ENCODE results near the gene CABS1. TPM values are rescaled to one million over a fixed set of nuclear protein-coding genes. Genes with fewer than 3 reads are reported as not detected.

The CABS1 gene
- total RNA-seq, 1 donor from 2014 or later = not detected

- intact Hi-C loops (cut with DNase I) = no loop called here
- Histone ChIP-seq H3K4me3 (no peak overlapping the region), H3K9me3 (no peaks in the 10 kb centered on the region), H3K27ac (no peak overlapping the region), H3K36me3 (no peaks in the 10 kb centered on the region), H3K27me3 (no peaks in the 10 kb centered on the region), H3K4me1 (no peaks in the 10 kb centered on the region)
- no peak for DNase-seq (ENCODE audit: extremely low spot score in 2 of 2)
- no peak for TF ChIP-seq CTCF (IDR thresholded peaks at IDR 0.05)
- no peak for TF ChIP-seq POLR2A (IDR thresholded peaks at IDR 0.05)
- no peak for TF ChIP-seq POLR2AphosphoS5 (IDR thresholded peaks at IDR 0.05; ENCODE audit: insufficient read depth in 1 of 2, low read depth in 1 of 2)
Observed at GRCh38 chr4:70367813-70368212, 33.0 kb downstream of the CABS1 start.

GRCh38 chr4:70371987-70372386, 37.2 kb downstream of the CABS1 start:
- Histone ChIP-seq H3K27me3 (no peaks in the 10 kb centered on the region), H3K4me1 (no peaks in the 10 kb centered on the region), H3K4me3 (no peak overlapping the region), H3K36me3 (no peaks in the 10 kb centered on the region), H3K27ac (no peak overlapping the region), H3K9me3 (no peaks in the 10 kb centered on the region)
- DNase-seq (ENCODE audit: extremely low spot score in 2 of 2) = no peak
- TF ChIP-seq POLR2A (IDR thresholded peaks at IDR 0.05) = no peak
- TF ChIP-seq POLR2AphosphoS5 (IDR thresholded peaks at IDR 0.05; ENCODE audit: insufficient read depth in 1 of 2, low read depth in 1 of 2) = no peak
- intact Hi-C loops (cut with DNase I) = no loop called here

- Histone ChIP-seq H3K9me3 (no peaks in the 10 kb centered on the region), H3K4me1 (no peaks in the 10 kb centered on the region), H3K36me3 (no peaks in the 10 kb centered on the region), H3K27me3 (no peaks in the 10 kb centered on the region), H3K27ac (no peak overlapping the region), H3K4me3 (no peak overlapping the region)
- intact Hi-C loops (cut with DNase I) = no loop called here
- no peak for DNase-seq (ENCODE audit: extremely low spot score in 2 of 2)
- TF ChIP-seq CTCF (IDR thresholded peaks at IDR 0.05) = no peak
- no peak for TF ChIP-seq POLR2AphosphoS5 (IDR thresholded peaks at IDR 0.05; ENCODE audit: insufficient read depth in 1 of 2, low read depth in 1 of 2)
- no peak for TF ChIP-seq POLR2A (IDR thresholded peaks at IDR 0.05)
Observed at GRCh38 chr4:70372760-70373159, 38.0 kb downstream of the CABS1 start.

GRCh38 chr4:70380578-70380977, 45.8 kb downstream of the CABS1 start:
- intact Hi-C loops (cut with DNase I) = no loop called here
- Histone ChIP-seq H3K27me3 (no peaks in the 10 kb centered on the region), H3K4me3 (no peak overlapping the region), H3K9me3 (no peaks in the 10 kb centered on the region), H3K36me3 (no peaks in the 10 kb centered on the region), H3K27ac (no peak overlapping the region), H3K4me1 (no peaks in the 10 kb centered on the region)
- TF ChIP-seq POLR2AphosphoS5 (IDR thresholded peaks at IDR 0.05; ENCODE audit: insufficient read depth in 1 of 2, low read depth in 1 of 2) = no peak
- no peak for TF ChIP-seq CTCF (IDR thresholded peaks at IDR 0.05)
- no peak for TF ChIP-seq POLR2A (IDR thresholded peaks at IDR 0.05)
- no peak for DNase-seq (ENCODE audit: extremely low spot score in 2 of 2)

- Histone ChIP-seq H3K4me3 (no peak within 1 kb of the TSS), H3K27me3 (no peaks in the 10 kb centered on the region), H3K9me3 (no peaks in the 10 kb centered on the region), H3K27ac (no peak within 1 kb of the TSS), H3K4me1 (no peaks in the 10 kb centered on the region), H3K36me3 (no peaks in the 10 kb centered on the region)
- intact Hi-C loops (cut with DNase I) = no loop called here
- no peak for DNase-seq (ENCODE audit: extremely low spot score in 2 of 2)
- TF ChIP-seq POLR2AphosphoS5 (IDR thresholded peaks at IDR 0.05; ENCODE audit: insufficient read depth in 1 of 2, low read depth in 1 of 2) = no peak
- TF ChIP-seq POLR2A (IDR thresholded peaks at IDR 0.05) = no peak
- TF ChIP-seq CTCF (IDR thresholded peaks at IDR 0.05) = no peak
Observed at GRCh38 chr4:70382691-70383181, 48.0 kb downstream of the CABS1 start, which contains the start of gene SMR3B. TSS of gene SMR3B (plus strand) at chr4:70383131. CDS start at chr4:70384511, 1,380 bp downstream.

Other genes with a start within 250 kb of the CABS1 start
- not detected for gene PRR27, start 180.7 kb upstream of the CABS1 start, total RNA-seq
- gene ODAM, start 139.3 kb upstream of the CABS1 start, total RNA-seq = not detected
- not detected for gene FDCSP, start 108.9 kb upstream of the CABS1 start, total RNA-seq
- not detected for gene CSN3, start 92.4 kb upstream of the CABS1 start, total RNA-seq
- not detected for gene SMR3A, start 25.8 kb downstream of the CABS1 start, total RNA-seq
- gene SMR3B, start 48.1 kb downstream of the CABS1 start, total RNA-seq = not detected
- not detected for gene OPRPN, start 63.0 kb downstream of the CABS1 start, total RNA-seq
- not detected for gene MUC7, start 137.2 kb downstream of the CABS1 start, total RNA-seq
- gene AMTN, start 183.6 kb downstream of the CABS1 start, total RNA-seq = not detected